AG04449 (cell line): ENCODE measurements around the gene ELL2.

Experiments
- CTCF ChIA-PET: fragments of 350-600 bp; formaldehyde crosslinking; extraction: SDS; loops from one replicate; lab custom pipeline; 2021; ENCODE audit warnings: antibody characterized with exemption; lab: Yijun Ruan, JAX
- POLR2A ChIA-PET: fragments of 400-600, 350-600 bp; formaldehyde crosslinking; extraction: SDS; loops from one replicate; lab custom pipeline; 2020; ENCODE audit warnings: antibody characterized with exemption, inconsistent platforms; lab: Yijun Ruan, JAX
- DNase-seq: peaks from one replicate; pipeline ENCODE4 v3.0.0-alpha.2; 2010; ENCODE audit warnings: low read depth, low spot score
- H3K4me3 ChIP-seq: 2 replicates; pipeline ENCODE4 v1.5.1; 2011; ENCODE audit warnings: low read depth, mild to moderate bottlenecking, control low read depth, low read length
- CTCF ChIP-seq: IDR thresholded peaks from one replicate; pipeline ENCODE4 v1.5.1; 2011; ENCODE audit warnings: mild to moderate bottlenecking, moderate library complexity, low read length, control low read depth, inconsistent platforms; ENCODE audit not compliant: insufficient read depth; ENCODE audit errors: missing control alignments

The ELL2 gene

GRCh38 chr5:95957561-95958203 is 4.0 kb downstream of the ELL2 start:
- TF ChIP-seq CTCF: no peak
- ChIA-PET CTCF (interaction anchor here (1.0 to 7.5 kb wide), 4 partner anchors 15 to 378 kb away, joined by 3 to 43 read pairs (median 4); no protein-coding TSS in a partner anchor), POLR2A (interaction anchor here (0.8 kb wide), 1 partner anchor 85 kb away, joined by 3 read pairs; no protein-coding TSS in a partner anchor)
- peak overlapping the region; percentile 92 for H3K4me3 ChIP-seq
- no peak for DNase-seq

GRCh38 chr5:95956900-95957293 is 4.8 kb downstream of the ELL2 start:
- DNase-seq: no peak
- CTCF ChIA-PET: interaction anchor here (1.4 to 7.5 kb wide), 2 partner anchors 379 to 387 kb away, joined by 4 to 43 read pairs; no protein-coding TSS in a partner anchor
- TF ChIP-seq CTCF: no peak
- POLR2A ChIA-PET: no interaction called here
- peak overlapping the region; percentile 38 for H3K4me3 ChIP-seq

GRCh38 chr5:95956021-95956899 is 5.4 kb downstream of the ELL2 start:
- H3K4me3 ChIP-seq: peak overlapping the region; percentile 21
- ChIA-PET CTCF (interaction anchor here (1.3 to 7.5 kb wide), 5 partner anchors 15 to 388 kb away, joined by 4 to 43 read pairs (median 5); no protein-coding TSS in a partner anchor), POLR2A (no interaction called here)
- no peak for TF ChIP-seq CTCF
- DNase-seq: no peak

GRCh38 chr5:95954716-95955115 is 6.9 kb downstream of the ELL2 start:
- no peak overlapping the region for H3K4me3 ChIP-seq
- no peak for DNase-seq
- POLR2A ChIA-PET: no interaction called here
- CTCF ChIA-PET: interaction anchor here (0.9 to 7.5 kb wide), 4 partner anchors 9 to 386 kb away, joined by 4 to 43 read pairs (median 6); no protein-coding TSS in a partner anchor
- no peak for TF ChIP-seq CTCF

- no peak overlapping the region for H3K4me3 ChIP-seq
- DNase-seq: no peak
- TF ChIP-seq CTCF: no peak
- CTCF ChIA-PET: no interaction called here
- POLR2A ChIA-PET: no interaction called here
Measured at GRCh38 chr5:95953021-95953702, 8.5 kb downstream of the ELL2 start.
